ENCODE data around the gene KLHDC10. TPM values are rescaled to one million over a fixed set of nuclear protein-coding genes. Genes with fewer than 3 reads are reported as not detected.

Gene KLHDC10
- total and polyA plus RNA-seq, 2 donors (not counting 1 experiment from before 2014, with no cell fraction given): 28.5 to 29.1 TPM

DNA sequence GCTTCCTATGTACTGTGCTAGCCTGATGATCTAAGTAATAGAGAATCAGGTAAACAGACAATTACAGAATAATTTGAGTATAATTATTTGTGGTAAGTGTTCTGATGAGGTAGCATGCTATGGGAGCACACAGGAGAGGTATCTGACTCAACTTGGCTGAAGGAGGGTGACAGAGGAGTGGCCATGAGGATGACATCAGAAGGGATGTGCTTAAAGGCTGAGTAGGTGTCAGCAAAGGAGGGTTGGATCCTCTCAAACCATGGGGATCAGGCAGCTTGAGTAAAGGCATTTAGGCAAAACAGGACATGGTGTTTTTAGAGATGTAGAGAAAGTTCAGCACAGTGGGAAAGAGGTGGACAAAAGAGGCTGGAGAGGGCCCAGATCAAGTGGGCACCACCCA is 29.0 kb downstream of the KLHDC10 start:
- Histone ChIP-seq H3K9me3 (ENCODE audit: control insufficient read depth, insufficient read depth, low read depth, low read length) (no peaks in the 10 kb centered on the region), H3K4me3 (replicated peaks in 1 of 4; ENCODE audit: control extremely low read depth in 1 of 4, insufficient read depth in 1 of 4, low read depth in 3 of 4, low read length in 4 of 4) (no peak overlapping the region), H3K27ac (ENCODE audit: insufficient read depth, low read length) (no peak overlapping the region), H3K4me1 (ENCODE audit: control insufficient read depth, extremely low read depth, insufficient read depth, low read length) (peaks cover 9% of the 10 kb centered on the region), H3K36me3 (ENCODE audit: control insufficient read depth, insufficient read depth, low read length) (no peaks in the 10 kb centered on the region), H3K4me2 (ENCODE audit: extremely low read depth, insufficient read depth, low read length) (no peak overlapping the region), H4K20me1 (ENCODE audit: control insufficient read depth, extremely low read depth, insufficient read depth, low read length) (no peaks in the 10 kb centered on the region), H3K27me3 (ENCODE audit: control insufficient read depth, insufficient read depth, low read length) (no peaks in the 10 kb centered on the region), H3K79me2 (ENCODE audit: control insufficient read depth, insufficient read depth, low read length) (no peaks in the 10 kb centered on the region), H2AFZ (ENCODE audit: low read length) (no peak overlapping the region), H3K9ac (ENCODE audit: insufficient read depth, low read length) (no peak overlapping the region)
- TF ChIP-seq, protein P1, sequence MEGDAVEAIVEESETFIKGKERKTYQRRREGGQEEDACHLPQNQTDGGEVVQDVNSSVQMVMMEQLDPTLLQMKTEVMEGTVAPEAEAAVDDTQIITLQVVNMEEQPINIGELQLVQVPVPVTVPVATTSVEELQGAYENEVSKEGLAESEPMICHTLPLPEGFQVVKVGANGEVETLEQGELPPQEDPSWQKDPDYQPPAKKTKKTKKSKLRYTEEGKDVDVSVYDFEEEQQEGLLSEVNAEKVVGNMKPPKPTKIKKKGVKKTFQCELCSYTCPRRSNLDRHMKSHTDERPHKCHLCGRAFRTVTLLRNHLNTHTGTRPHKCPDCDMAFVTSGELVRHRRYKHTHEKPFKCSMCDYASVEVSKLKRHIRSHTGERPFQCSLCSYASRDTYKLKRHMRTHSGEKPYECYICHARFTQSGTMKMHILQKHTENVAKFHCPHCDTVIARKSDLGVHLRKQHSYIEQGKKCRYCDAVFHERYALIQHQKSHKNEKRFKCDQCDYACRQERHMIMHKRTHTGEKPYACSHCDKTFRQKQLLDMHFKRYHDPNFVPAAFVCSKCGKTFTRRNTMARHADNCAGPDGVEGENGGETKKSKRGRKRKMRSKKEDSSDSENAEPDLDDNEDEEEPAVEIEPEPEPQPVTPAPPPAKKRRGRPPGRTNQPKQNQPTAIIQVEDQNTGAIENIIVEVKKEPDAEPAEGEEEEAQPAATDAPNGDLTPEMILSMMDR (conservative IDR thresholded peaks at IDR 0.05 in 1 of 2, IDR thresholded peaks at IDR 0.05 in 1 of 2; ENCODE audit: low read depth in 1 of 2, low read length in 2 of 2): no peak
- TF ChIP-seq EZH2 (IDR thresholded peaks at IDR 0.05; ENCODE audit: low read length, missing control alignments): no peak
- DNase-seq (ENCODE audit: low read depth in 2 of 2): no peak

DNA sequence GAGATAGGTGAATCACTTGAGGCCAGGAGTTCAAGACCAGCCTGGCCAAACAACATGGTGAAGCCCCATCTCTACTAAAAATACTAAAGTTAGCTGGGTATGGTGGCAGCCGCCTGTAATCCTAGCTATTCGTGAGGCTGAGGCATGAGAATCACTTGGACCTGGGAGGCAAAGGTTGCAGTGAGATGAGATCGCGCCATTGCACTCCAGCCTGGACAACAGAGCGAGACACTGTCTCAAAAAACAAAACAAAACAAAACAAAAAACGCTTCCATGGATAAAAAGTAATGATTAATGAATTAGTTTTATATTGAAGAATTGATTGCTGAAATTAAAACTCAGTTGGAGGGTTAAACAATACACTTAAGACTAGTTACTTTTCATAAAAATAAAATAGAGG is 32.3 kb downstream of the KLHDC10 start:
- no peaks in the 10 kb centered on the region for H3K79me2 ChIP-seq (ENCODE audit: control insufficient read depth, insufficient read depth, low read length)
- no peaks in the 10 kb centered on the region for H3K4me1 ChIP-seq (ENCODE audit: control insufficient read depth, extremely low read depth, insufficient read depth, low read length)
- H3K27me3 ChIP-seq (ENCODE audit: control insufficient read depth, insufficient read depth, low read length): no peaks in the 10 kb centered on the region
- H2AFZ ChIP-seq (ENCODE audit: low read length): no peak overlapping the region
- H3K9me3 ChIP-seq (ENCODE audit: control insufficient read depth, insufficient read depth, low read depth, low read length): no peaks in the 10 kb centered on the region
- H4K20me1 ChIP-seq (ENCODE audit: control insufficient read depth, extremely low read depth, insufficient read depth, low read length): no peaks in the 10 kb centered on the region
- DNase-seq (ENCODE audit: low read depth in 2 of 2): no peak
- H3K36me3 ChIP-seq (ENCODE audit: control insufficient read depth, insufficient read depth, low read length): no peaks in the 10 kb centered on the region
- no peak for TF ChIP-seq EZH2 (IDR thresholded peaks at IDR 0.05; ENCODE audit: low read length, missing control alignments)
- TF ChIP-seq, protein P1 (conservative IDR thresholded peaks at IDR 0.05 in 1 of 2, IDR thresholded peaks at IDR 0.05 in 1 of 2; ENCODE audit: low read depth in 1 of 2, low read length in 2 of 2): no peak
- no peak overlapping the region for H3K4me2 ChIP-seq (ENCODE audit: extremely low read depth, insufficient read depth, low read length)
- no peak overlapping the region for H3K27ac ChIP-seq (ENCODE audit: insufficient read depth, low read length)
- no peak overlapping the region for H3K9ac ChIP-seq (ENCODE audit: insufficient read depth, low read length)
- no peak overlapping the region for H3K4me3 ChIP-seq (replicated peaks in 1 of 4; ENCODE audit: control extremely low read depth in 1 of 4, insufficient read depth in 1 of 4, low read depth in 3 of 4, low read length in 4 of 4)

DNA sequence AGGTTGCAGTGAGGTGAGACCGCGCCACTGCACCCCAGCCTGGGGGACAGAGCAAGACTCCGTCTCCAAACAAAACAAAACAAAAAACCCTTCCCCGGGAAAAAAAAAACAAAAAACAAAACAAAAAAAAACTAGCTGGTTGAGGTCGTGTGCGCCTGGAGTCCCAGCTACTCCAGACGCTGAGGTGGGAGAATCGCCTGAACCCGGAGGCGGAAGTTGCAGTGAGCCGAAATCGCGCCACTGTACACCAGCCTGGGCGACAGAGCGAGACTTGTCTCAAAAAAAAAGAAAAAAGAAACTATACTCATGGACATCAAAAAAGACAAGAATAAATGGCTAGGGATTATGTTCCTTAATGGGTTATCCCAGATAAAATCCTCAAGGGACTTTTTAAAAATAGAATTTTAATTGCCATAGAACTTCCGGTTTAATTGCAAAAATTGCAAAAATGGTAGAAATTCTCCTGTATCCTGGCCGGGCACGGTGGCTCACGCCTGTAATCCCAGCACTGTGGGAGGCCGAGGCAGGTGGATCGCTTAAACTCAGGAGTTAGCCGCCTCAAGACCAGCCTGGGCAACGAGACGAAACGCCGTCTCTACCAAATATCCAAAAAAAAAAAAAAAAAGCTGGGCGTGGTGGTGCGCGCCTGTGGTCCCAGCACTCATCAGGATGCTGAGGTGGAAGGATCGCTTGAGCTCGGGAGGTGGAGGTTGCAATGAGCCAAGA is 37.8 kb downstream of the KLHDC10 start:
- TF ChIP-seq, protein P1 (conservative IDR thresholded peaks at IDR 0.05 in 1 of 2, IDR thresholded peaks at IDR 0.05 in 1 of 2; ENCODE audit: low read depth in 1 of 2, low read length in 2 of 2): no peak
- TF ChIP-seq EZH2 (IDR thresholded peaks at IDR 0.05; ENCODE audit: low read length, missing control alignments): no peak
- no peak for DNase-seq (ENCODE audit: low read depth in 2 of 2)
- Histone ChIP-seq H3K9me3 (ENCODE audit: control insufficient read depth, insufficient read depth, low read depth, low read length) (no peaks in the 10 kb centered on the region), H3K36me3 (ENCODE audit: control insufficient read depth, insufficient read depth, low read length) (no peaks in the 10 kb centered on the region), H3K9ac (ENCODE audit: insufficient read depth, low read length) (no peak overlapping the region), H3K4me3 (replicated peaks in 1 of 4; ENCODE audit: control extremely low read depth in 1 of 4, insufficient read depth in 1 of 4, low read depth in 3 of 4, low read length in 4 of 4) (no peak overlapping the region), H3K27me3 (ENCODE audit: control insufficient read depth, insufficient read depth, low read length) (no peaks in the 10 kb centered on the region), H3K79me2 (ENCODE audit: control insufficient read depth, insufficient read depth, low read length) (no peaks in the 10 kb centered on the region), H3K4me2 (ENCODE audit: extremely low read depth, insufficient read depth, low read length) (no peak overlapping the region), H3K27ac (ENCODE audit: insufficient read depth, low read length) (no peak overlapping the region), H4K20me1 (ENCODE audit: control insufficient read depth, extremely low read depth, insufficient read depth, low read length) (no peaks in the 10 kb centered on the region), H3K4me1 (ENCODE audit: control insufficient read depth, extremely low read depth, insufficient read depth, low read length) (no peaks in the 10 kb centered on the region), H2AFZ (ENCODE audit: low read length) (no peak overlapping the region)
